Activated CD8-positive, alpha-beta memory T cell treated with anti-CD3 and anti-CD28 coated beads for 36 hours (primary cell): ENCODE measurements around the gene CFAP46. TPM values are rescaled to one million over a fixed set of nuclear protein-coding genes. Genes with fewer than 3 reads are reported as not detected.
"Not testable (repeated sequence)": the region's sequence is repeated elsewhere in the genome, so short reads cannot be mapped to it uniquely, and the experiment has no call there.

Experiments
- CTCF ChIA-PET: fragments of 350-600 bp; sonication (Branson Sonifier 250); formaldehyde crosslinking; loops from one replicate; lab custom pipeline; 2021; ENCODE audit warnings: antibody characterized with exemption; lab: Charles Lee
- POLR2A ChIA-PET: fragments of 350-600 bp; sonication (Branson Sonifier 250); formaldehyde crosslinking; loops from one replicate; lab custom pipeline; 2021; ENCODE audit warnings: antibody characterized with exemption; lab: Charles Lee
- total RNA-seq, 2 experiments: library from RNA; stranded (reverse); gene quantifications; one replicate each; pipeline ENCODE4 v1.2.3, GENCODE V29; 2021

Gene CFAP46
- total RNA-seq, 2 experiments from 2014 or later: 0.19 TPM; not detected in 1

- POLR2A ChIA-PET: no interaction called here
- CTCF ChIA-PET: no interaction called here
Observed at GRCh38 chr10:132888898-132889490, 53.4 kb downstream of the CFAP46 start.

DNA sequence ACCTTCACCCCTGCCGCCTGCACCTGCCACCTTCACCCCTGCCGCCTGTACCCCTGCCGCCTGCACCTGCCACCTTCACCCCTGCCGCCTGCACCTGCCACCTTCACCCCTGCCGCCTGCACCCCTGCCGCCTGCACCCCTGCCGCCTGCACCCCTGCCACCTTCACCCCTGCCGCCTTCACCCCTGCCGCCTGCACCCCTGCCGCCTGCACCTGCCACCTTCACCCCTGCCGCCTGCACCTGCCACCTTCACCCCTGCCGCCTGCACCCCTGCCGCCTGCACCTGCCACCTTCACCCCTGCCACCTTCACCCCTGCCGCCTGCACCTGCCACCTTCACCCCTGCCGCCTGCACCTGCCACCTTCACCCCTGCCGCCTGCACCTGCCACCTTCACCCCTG is 53.9 kb downstream of the CFAP46 start:
- CTCF ChIA-PET, POLR2A ChIA-PET: not testable (repeated sequence)

- CTCF ChIA-PET: no interaction called here
- POLR2A ChIA-PET: no interaction called here
Observed at GRCh38 chr10:132886211-132887099, 55.9 kb downstream of the CFAP46 start.

GRCh38 chr10:132885451-132886210 is 56.7 kb downstream of the CFAP46 start:
- ChIA-PET POLR2A (no interaction called here), CTCF (no interaction called here)

- ChIA-PET CTCF (no interaction called here), POLR2A (no interaction called here)
Observed at GRCh38 chr10:132884691-132885271, 57.6 kb downstream of the CFAP46 start.

DNA sequence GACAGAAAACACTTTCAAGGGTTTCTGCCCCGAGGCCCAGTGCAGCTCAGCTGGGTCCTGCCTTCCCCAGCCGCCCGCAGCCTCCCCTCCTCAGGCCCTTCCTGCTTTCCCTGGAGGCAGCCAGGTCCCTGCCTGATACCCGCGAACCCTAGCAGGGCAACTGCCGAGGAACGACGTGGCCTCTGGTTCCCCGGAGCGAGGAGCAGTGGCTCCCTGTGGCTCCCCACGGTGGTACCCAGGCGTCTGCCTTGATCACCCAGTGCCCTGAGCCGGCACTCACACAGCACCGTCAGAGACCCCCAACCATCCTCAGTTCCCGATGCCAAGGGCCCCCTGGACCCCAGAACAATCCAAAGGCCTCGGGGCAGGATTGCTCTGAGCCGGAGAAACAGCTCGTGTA is 58.3 kb downstream of the CFAP46 start:
- ChIA-PET POLR2A (no interaction called here), CTCF (no interaction called here)

GRCh38 chr10:132883391-132883881 is 58.9 kb downstream of the CFAP46 start:
- ChIA-PET CTCF (no interaction called here), POLR2A (no interaction called here)

DNA sequence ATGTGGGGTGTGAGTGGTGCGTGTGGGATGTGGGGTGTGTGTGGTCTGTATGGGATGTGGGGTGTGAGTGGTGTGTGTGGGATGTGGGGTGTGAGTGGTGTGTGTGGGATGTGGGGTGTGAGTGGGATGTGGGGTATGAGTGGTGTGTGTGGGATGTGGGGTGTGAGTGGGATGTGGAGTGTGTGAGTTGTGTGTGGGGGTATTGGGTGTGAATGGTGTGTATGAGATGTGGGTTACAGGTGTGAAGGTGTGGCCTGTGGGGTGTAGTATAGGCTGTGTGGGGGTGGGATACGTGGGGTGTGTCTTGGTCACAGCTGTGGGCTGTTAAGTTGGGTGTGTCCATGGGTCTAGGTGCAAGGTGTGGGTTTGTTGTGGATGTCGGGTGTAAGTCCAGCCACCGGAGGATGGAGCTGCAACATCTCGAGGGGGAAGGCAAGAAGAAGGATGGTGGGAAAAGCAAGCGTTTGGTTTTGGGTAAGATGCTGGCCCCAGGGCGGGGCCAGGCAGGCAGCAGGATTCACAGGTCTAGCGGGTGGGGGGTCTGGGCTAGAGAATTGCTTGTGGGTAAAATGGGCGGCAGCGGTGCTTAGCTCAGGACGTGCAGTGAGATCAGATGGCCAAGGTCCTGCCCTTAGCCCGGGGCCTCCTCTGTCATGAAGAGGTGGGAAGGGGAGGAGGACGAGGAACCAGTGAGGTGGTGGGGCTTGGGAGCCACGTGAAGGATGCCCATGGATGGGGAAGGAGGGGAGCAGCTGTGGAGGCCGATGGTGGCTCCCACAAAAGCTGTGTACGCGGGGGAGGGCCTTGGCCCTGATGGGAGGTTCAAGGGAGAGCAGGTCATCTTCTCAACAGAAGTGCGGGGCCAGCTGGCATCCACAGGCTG is 60.1 kb downstream of the CFAP46 start:
- ChIA-PET CTCF (no interaction called here), POLR2A (no interaction called here)

DNA sequence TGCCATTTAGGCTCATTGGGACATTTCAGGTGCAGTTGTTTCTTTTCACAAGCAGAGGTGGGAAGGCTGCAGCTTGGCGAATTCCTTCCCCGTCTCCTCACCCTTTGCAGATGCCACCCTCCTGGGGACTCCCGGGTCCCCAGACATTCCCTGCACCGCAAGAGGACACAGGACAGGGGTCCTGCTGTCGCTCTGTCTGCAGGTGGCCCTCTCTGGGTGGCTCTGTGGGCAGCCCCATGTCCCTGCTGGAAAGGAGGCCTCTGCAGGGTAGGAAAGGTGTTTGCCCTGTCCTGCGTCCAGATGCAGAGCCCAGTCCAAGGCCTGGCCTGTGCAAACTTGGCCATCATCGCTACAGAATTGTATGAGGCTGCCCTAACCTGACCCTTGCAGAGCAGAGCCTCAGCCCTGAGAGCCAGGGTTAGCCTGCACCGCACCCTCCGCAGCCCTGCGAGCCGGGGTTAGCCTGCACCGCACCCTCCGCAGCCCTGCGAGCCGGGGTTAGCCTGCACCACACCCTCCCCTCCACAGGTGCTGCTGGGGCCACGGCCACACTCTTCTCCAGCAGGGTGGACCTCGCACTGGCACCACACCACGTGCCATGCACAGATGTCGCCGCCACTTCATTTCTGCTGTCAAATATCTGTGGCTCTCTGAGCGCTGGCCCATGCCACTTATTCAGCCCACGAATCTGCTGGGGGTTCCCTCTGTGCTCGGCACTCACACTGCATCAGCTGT is 61.0 kb downstream of the CFAP46 start:
- POLR2A ChIA-PET: no interaction called here
- CTCF ChIA-PET: no interaction called here

- POLR2A ChIA-PET: no interaction called here
- CTCF ChIA-PET: no interaction called here
Observed at GRCh38 chr10:132880128-132880981, 62.0 kb downstream of the CFAP46 start.

DNA sequence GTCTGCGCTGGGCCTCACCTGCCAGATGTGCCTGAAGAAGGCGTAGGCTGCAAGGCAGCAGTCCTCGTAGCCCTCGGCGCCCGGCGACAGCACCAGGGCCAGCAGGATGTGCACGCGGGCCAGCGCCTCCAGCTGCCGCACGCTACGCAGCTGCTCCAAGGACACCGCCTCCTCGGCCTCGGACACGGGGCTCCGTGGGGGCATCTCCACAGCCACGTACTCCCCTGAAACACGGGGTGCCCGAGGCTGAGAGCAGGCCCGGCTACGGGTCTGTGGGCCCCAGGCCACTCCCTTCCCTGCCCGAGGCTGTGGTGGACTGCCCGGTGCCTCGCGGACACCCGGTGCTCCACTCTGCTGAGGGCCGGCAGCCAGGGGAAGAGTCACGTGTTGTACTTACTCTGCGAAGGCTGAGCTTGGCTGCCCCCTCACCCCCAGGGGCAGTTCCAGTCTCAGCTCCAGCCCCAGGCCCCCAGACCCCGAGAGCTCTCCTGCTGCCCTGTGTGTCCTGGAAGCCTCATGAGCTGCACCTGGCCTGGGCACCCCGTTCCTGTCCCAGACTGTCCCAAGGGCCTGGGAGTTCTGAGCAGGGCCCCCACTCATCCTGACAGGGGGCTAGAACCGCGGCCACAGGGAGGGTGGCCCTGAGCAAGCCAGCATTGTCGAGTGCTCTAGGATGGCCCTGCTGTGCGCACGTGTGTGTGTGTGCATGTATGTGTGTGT is 62.8 kb downstream of the CFAP46 start:
- POLR2A ChIA-PET: no interaction called here

GRCh38 chr10:132878730-132879407 is 63.5 kb downstream of the CFAP46 start:
- CTCF ChIA-PET: no interaction called here
- POLR2A ChIA-PET: no interaction called here

More for the DNA sequence above, 62.8 kb downstream of the CFAP46 start:
- CTCF ChIA-PET: no interaction called here

- CTCF ChIA-PET: no interaction called here
- POLR2A ChIA-PET: no interaction called here
Observed at GRCh38 chr10:132878091-132878729, 64.2 kb downstream of the CFAP46 start.

DNA sequence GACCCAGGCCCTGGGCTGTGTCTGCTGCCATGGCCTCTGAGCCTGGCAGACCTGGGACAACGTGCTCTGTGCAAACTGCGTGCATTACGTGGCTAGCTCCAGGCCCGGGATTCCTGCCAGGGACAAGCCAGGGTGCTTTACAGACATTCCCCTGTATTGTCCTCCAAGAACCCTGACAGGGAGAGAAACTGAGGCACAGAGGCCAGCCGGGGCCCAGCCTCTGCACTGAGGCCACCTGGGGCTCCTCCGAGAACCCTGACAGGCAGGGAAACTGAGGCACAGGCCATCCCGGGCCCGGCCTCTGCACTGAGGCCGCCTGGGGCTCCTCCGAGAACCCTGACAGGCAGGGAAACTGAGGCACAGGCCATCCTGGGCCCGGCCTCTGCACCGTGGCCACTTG is 64.9 kb downstream of the CFAP46 start:
- POLR2A ChIA-PET: no interaction called here

GRCh38 chr10:132876993-132877431 is 65.4 kb downstream of the CFAP46 start:
- POLR2A ChIA-PET: no interaction called here
- CTCF ChIA-PET: no interaction called here

More for the DNA sequence above, 64.9 kb downstream of the CFAP46 start:
- CTCF ChIA-PET: no interaction called here
